ENCODE results near the gene DGCR2.
"Not testable (repeated sequence)": the region's sequence is repeated elsewhere in the genome, so short reads cannot be mapped to it uniquely, and the experiment has no call there.

DGCR2 gene

DNA sequence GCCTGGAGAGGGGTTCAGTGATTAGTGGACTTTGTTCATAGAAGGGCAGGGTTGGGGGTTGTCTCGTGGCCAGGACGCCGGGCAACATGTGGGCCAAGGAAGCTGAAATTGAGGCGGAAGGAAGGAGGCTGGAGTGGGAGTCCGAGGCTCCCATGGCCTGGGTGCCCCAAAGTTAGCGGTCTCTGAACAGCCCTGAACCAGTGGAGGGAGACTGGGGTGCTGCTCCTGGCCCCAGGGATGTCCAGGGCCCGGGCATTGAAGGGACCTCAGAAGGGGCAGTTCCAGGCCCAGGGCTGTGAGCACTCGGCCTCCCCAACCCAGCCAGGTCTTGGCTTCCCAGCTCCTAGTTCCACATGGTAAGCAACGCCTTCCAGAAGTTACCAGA, 126.9 kb downstream of the DGCR2 start:
- no peak for DNase-seq

DNA sequence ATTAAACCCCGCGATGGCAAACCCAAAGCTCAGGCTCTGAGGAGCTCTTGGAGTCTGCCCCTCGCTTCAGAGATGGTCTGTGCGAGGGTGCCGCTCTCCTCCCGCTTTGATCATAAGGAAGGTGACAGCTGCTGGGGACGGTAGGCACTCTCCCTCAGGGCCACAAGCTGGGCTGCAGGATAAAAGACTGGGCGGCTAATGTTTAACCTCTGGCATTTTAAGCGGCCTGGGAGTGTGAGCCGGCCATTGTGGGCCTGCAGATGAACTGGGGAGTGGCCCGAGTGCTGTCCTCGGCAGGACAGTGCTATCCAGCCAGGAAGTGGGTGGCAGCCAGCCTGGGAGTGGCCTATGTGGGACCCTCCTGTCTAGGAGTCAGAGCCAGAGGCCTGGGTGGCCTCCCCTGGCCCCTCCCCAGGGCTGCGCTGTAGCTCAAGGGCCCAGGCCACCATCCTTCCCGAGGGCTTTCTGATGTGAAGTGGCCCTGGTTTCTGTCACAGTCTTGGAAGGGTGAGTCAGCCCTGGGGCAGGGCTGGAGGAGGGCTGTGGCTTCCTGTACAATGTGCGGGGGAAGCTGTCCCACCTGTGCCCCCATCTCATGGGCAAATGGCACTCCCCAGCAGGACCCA, 127.4 kb downstream of the DGCR2 start:
- DNase-seq = no peak

GRCh38 chr22:18994056-18994455, 128.2 kb downstream of the DGCR2 start:
- DNase-seq = no peak

DNA sequence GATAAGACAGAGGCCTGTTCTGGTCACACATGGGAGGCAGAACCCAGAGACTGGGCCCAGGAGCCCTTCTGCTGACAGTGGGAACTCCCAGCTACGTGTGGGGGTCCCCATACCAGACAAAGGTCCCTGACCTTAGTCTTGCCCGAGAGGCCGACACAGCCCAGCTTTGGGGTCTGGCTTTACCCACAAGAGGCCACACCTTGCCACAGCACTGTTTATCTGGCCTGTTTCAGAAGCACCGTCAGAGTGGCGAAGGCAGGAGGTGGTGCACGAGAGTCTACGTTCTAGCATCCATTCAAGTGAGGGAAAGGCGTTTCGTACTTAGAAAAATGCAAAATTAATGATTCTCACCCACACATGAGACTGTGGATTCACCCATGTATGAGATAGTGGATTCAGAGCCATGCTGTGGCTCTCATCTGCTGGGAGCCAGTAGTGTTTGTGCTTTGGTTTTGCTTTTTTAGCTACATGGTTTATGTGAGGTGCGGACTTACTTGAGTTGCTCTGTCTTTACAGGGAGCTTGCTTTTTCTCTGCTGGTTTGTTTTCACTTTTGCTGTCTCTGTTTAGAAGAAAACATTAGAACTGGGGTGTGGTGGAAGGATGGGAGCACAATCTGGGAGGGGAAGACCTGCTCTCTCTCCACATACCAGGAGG, 129.5 kb downstream of the DGCR2 start:
- DNase-seq = no peak

DNA sequence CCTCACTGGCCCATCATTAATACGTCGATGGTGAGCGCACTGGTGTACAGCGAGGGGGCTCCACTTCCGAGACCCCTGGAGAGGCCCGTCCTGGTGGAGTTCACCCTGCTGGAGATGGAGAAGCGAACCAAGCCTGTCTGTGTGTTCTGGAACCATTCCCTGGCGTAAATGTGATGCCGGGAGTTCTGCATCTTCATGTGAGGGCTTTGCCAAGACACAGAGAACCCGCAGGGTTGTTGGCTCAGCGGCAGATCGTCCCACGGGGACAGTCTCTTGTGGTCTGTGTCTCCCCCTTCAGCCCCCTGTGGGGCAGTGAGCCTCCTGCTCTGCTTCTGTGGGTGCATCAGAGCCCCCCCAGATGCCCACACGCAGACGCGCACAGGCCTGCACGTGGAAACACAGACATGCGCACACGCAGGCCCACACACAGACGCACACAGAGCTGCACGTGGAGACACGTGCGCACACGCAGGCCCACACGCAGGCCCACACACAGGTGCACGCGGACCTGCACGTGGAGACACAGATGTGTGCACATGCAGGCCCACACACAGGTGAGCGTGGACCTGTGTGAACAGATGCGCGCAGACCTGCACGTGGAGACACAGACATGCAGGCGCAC, 130.3 kb downstream of the DGCR2 start:
- no peak for DNase-seq

DNA sequence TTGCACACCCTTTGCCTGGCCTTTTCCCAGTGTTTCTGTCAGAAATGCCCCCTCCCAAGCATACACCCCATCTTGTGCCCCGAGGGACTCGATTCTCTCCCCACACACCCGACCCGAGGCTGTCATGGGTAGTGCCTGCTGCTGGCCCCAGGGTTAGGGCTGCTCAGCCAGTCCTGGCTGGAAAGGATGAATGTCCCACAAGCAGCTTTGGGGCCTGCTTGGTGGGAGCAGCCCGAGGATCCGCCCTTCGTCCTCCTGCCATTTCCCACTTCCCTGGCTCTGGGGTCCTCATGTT, 131.1 kb downstream of the DGCR2 start:
- no peak for DNase-seq

DNA sequence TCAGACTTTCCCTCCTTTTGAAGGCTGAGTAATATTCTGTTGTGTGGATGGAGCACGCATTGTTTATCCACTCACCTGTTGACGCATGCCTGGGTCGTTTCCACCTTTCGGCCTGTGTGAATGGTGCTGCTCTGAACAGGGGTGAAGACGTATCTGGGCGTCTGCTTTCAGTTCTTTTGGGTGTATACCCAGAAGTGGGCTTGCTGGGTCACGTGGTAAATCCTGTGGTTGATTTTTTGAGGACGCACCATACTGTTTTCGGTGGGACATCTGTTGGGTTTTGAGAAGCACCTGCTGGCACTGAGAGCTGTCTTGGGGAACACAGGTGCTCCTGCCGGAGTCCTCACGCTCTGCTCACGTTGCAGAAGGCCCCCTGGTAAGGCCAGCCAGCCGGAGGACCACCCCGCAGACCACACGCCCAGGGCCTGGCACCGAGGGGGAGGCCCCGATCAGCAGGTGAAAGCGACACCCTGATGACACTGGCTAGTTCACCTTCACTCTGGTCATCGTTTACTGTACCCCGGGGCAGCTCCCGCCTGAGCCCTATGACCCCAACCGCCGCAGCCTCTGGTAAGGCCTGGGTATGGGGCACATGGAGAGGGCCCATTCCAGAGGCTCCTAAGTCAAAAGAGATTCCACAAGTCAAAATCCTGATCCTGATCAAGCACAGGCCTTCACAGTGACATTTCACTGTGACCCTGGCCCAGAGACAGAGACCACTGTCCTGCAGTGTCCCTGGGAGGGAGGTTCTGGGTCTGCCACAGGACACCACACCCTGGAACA, 131.7 kb downstream of the DGCR2 start:
- no peak for DNase-seq

GRCh38 chr22:18988958-18989357, 133.3 kb downstream of the DGCR2 start:
- DNase-seq = no peak

- DNase-seq = no peak
These were observed 134.4 kb downstream of the DGCR2 start for GRCh38 chr22:18987765-18988164.

DNA sequence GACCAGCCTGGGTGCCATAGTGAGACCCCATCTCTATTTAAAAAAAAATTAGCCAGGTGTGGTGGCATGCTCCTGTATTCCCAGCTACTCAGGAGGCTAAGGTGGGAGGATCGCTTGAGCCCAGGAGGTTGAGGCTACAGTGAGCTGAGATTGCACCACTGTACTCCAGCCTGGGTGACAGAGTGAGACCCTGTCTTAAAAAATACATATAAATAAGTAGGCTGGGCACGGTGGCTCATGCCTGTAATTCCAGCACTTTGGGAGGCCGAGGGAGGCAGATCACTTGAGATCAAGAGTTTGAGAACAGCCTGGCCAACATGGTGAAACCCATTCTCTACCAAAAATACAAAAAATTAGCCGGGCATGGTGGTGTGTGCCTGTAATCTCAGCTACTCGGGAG, 135.1 kb downstream of the DGCR2 start:
- not testable (repeated sequence) for DNase-seq

All from SHP77 (cell line).